Hematopoietic multipotent progenitor cell treated with erythropoietin and hydrocortisone succinate and interleukin-3 and kit ligand, for 4 days (in vitro differentiated cells): ENCODE data around the gene CDK10.
"Not testable (repeated sequence)": the region's sequence is repeated elsewhere in the genome, so short reads cannot be mapped to it uniquely, and the experiment has no call there.

ENCODE experiments used
- DNase-seq: peaks from one replicate; pipeline ENCODE4 v3.0.0-alpha.2; 2015

CDK10 gene

GRCh38 chr16:89686520-89687091, at the start of gene CDK10:
TSS of gene CDK10 (plus strand) at chr16:89686689. CDS start at chr16:89686711, 22 bp downstream.
- DNase-seq, result peak; percentile 96

- DNase-seq, result no peak
Measured at GRCh38 chr16:89637379-89637778, 49.1 kb upstream of the CDK10 start.

GRCh38 chr16:89638455-89638854, 48.0 kb upstream of the CDK10 start:
- no peak for DNase-seq

- no peak for DNase-seq
Measured at GRCh38 chr16:89639385-89639784, 47.1 kb upstream of the CDK10 start.

- no peak for DNase-seq
Measured at GRCh38 chr16:89641458-89642119, 44.9 kb upstream of the CDK10 start.

- no peak for DNase-seq
Measured at GRCh38 chr16:89642574-89642973, 43.9 kb upstream of the CDK10 start.

GRCh38 chr16:89643769-89644300, 42.7 kb upstream of the CDK10 start:
- peak; percentile 48 for DNase-seq

- DNase-seq, result no peak
Measured at GRCh38 chr16:89645122-89645521, 41.4 kb upstream of the CDK10 start.

- DNase-seq, result no peak
Measured at GRCh38 chr16:89646270-89646669, 40.2 kb upstream of the CDK10 start.

GRCh38 chr16:89646906-89647305, 39.6 kb upstream of the CDK10 start:
- DNase-seq, result no peak

GRCh38 chr16:89651584-89651983, 34.9 kb upstream of the CDK10 start:
- DNase-seq, result no peak

- no peak for DNase-seq
Measured at GRCh38 chr16:89653656-89654295, 32.7 kb upstream of the CDK10 start.

- DNase-seq, result no peak
Measured at GRCh38 chr16:89655062-89655643, 31.3 kb upstream of the CDK10 start.

- no peak for DNase-seq
Measured at GRCh38 chr16:89656435-89657121, 29.9 kb upstream of the CDK10 start.

GRCh38 chr16:89657442-89658220, 28.9 kb upstream of the CDK10 start, which contains the start of the genes CHMP1A and SPATA33:
TSS of gene CHMP1A (minus strand) at chr16:89657708. CDS start at chr16:89657588, 120 bp downstream.
TSS of gene SPATA33 (plus strand) at chr16:89657836. CDS start at chr16:89657912, 76 bp downstream.
- peak; percentile 93 for DNase-seq

- DNase-seq, result peak; percentile 53
Measured at GRCh38 chr16:89658221-89658879, 28.1 kb upstream of the CDK10 start.

- no peak for DNase-seq
Measured at GRCh38 chr16:89660146-89660545, 26.3 kb upstream of the CDK10 start.

GRCh38 chr16:89661215-89661614, 25.3 kb upstream of the CDK10 start:
- DNase-seq, result no peak

GRCh38 chr16:89664238-89664637, 22.3 kb upstream of the CDK10 start:
- DNase-seq, result not testable (repeated sequence)

GRCh38 chr16:89667000-89667399, 19.5 kb upstream of the CDK10 start:
- DNase-seq, result peak; percentile 63

- DNase-seq, result no peak
Measured at GRCh38 chr16:89667633-89668032, 18.9 kb upstream of the CDK10 start.
